HEK293 (cell line): ENCODE measurements around the gene FKBP3.
"Not testable (repeated sequence)": the region's sequence is repeated elsewhere in the genome, so short reads cannot be mapped to it uniquely, and the experiment has no call there.

Experiments
- SCRT1 ChIP-seq: fragments of 450-650 bp; formaldehyde crosslinking; IDR thresholded peaks from 2 replicates; pipeline ENCODE4 v1.5.1; 2016; ENCODE audit warnings: missing biosample characterization, missing genetic modification characterization, borderline replicate concordance
- TF ChIP-seq, protein P1 (sequence below): fragments of 450-650 bp; formaldehyde crosslinking; IDR thresholded peaks from 2 replicates; pipeline ENCODE4 v1.5.1; 2016; ENCODE audit warnings: missing biosample characterization, missing genetic modification characterization
- TF ChIP-seq, protein P2 (sequence below): fragments of 450-650 bp; formaldehyde crosslinking; IDR thresholded peaks from 2 replicates; pipeline ENCODE4 v1.5.1; 2016; ENCODE audit warnings: missing biosample characterization, missing genetic modification characterization

DNA sequence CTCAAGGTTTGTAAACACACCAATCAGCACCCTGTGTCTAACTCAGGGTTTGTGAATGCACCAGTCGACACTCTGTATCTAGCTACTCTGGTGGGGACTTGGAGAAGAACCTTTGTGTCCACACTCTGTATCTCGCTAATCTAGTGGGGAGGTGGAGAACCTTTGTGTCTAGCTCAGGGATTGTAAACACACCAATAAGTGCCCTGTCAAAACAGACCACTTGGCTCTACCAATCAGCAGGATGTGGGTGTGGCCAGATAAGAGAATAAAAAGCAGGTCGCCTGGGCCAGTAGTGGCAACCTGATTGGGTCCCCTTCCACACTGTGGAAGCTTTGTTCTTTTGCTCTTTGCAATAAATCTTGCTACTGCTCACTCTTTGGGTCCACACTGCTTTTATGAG is 53.2 kb downstream of the FKBP3 start:
- TF ChIP-seq, protein P1, sequence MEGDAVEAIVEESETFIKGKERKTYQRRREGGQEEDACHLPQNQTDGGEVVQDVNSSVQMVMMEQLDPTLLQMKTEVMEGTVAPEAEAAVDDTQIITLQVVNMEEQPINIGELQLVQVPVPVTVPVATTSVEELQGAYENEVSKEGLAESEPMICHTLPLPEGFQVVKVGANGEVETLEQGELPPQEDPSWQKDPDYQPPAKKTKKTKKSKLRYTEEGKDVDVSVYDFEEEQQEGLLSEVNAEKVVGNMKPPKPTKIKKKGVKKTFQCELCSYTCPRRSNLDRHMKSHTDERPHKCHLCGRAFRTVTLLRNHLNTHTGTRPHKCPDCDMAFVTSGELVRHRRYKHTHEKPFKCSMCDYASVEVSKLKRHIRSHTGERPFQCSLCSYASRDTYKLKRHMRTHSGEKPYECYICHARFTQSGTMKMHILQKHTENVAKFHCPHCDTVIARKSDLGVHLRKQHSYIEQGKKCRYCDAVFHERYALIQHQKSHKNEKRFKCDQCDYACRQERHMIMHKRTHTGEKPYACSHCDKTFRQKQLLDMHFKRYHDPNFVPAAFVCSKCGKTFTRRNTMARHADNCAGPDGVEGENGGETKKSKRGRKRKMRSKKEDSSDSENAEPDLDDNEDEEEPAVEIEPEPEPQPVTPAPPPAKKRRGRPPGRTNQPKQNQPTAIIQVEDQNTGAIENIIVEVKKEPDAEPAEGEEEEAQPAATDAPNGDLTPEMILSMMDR (tag by site-specific recombination), result not testable (repeated sequence)
- TF ChIP-seq SCRT1, result not testable (repeated sequence)
- TF ChIP-seq, protein P2, sequence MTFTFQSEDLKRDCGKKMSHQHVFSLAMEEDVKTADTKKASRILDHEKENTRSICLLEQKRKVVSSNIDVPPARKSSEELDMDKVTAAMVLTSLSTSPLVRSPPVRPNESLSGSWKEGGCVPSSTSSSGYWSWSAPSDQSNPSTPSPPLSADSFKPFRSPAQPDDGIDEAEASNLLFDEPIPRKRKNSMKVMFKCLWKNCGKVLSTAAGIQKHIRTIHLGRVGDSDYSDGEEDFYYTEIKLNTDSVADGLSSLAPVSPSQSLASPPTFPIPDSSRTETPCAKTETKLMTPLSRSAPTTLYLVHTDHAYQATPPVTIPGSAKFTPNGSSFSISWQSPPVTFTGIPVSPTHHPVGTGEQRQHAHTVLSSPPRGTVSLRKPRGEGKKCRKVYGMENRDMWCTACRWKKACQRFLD, result not testable (repeated sequence)
